Activated effector memory CD4-positive, alpha-beta T cell treated with anti-CD3 and anti-CD28 coated beads, Interleukin-2, amount 50 U/mL, for 16 hours (primary cell): ENCODE measurements around the gene BACH1.

ENCODE experiments used
- DNase-seq: peaks from one replicate; pipeline ENCODE4 v3.0.0-alpha.2; 2020

Gene BACH1

DNA sequence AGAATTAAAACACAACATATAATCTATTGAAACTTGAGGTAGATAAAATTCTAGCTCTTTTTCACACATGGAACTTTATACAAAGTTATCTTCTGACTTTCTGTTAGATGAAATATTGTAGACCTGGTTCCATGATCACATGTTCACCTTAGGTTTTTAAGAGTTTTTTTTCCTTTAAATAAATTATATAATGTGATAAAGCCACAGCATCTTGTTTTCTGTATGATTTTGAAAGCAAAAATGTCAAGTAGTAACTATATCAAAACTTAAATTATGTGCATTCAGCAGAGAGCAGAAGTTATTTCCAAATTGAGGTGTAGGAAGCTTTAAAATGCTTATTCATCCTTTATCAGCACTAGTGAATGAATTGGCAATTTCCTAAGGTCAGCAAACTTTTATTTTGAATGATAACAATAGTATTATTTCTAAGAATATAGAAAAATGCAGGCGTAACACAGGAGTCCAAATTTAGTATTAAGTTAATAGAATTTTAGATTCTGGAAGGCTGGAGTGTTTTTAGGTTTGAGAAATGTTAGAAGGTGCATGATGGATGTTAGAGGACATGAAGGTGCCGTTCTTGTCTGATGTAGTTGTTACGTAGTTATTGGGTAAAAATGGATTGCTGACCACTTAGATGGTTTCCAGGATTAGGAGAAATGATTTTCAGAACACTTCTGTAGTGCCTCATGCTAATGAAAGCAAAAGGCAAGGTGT, 17.5 kb downstream of the BACH1 start:
- no peak for DNase-seq

- DNase-seq, result no peak
Observed at GRCh38 chr21:29316806-29317205, 18.1 kb downstream of the BACH1 start.

- no peak for DNase-seq
Observed at GRCh38 chr21:29318354-29318753, 19.6 kb downstream of the BACH1 start.

DNA sequence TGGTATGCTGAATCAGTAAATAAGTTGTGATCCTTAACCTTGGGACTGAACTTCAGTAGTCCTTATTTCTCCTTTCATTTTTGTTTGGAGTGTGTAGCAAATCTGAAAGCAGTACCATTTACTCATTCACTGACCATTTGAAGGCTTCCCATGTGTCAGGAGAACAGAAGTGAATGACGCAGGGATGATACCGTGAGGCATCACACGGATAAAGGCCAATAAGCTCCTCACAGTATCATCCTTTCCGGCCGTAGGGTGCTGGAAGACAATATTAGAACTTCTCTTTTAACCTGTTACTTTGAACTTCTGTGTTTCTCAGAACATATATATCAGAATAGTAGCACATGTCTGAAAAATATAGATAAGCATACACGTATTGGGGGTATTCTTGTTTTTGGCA, 21.3 kb downstream of the BACH1 start:
- no peak for DNase-seq

GRCh38 chr21:29321217-29321616, 22.5 kb downstream of the BACH1 start:
- DNase-seq, result no peak

DNA sequence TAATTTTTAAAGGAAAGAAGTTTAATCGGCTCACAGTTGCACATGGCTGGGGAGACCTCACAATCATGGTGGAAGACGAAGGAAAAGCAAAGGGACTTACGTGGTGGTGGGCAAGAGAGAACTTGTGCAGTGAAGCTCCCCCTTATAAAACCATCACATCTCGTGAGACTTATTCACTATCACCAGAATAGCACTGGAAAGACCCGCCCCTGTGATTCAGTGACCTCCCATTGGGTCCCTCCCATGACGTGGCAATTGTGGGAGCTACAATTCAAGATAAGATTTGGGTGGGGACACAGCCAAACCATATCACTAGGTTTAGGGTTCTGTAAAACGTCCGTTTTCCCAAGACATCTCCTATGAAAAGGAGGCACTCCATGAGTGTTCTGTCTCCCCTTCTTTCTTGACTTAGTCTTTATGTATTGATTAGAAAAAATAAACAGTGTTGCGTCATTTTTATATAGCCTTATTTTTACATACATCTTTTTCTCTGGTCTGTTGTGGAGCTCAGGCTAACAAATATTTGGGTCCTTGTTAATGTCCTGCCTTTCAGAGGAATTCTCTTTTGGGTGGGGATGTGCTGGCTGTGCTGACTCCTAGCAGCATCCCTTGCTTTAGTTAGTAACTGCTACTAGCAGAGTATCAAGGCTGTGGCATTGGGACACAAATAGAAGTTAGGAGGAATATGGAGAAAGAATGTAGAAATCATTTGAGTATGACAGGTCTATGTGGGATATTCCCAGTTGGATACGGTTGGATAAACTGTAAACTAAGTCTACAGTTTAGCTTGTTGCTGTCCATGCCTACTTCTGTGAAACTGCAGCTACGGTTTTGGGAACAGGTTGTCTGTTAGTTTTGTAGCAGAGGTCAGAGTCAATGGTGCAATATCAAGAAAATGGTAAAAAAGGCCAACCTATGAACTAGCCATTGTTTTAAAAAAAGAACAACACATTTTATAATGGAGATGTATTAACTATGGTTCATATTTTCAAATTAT, 23.5 kb downstream of the BACH1 start:
- no peak for DNase-seq

- no peak for DNase-seq
Observed at GRCh38 chr21:29323189-29323588, 24.5 kb downstream of the BACH1 start.

GRCh38 chr21:29326914-29327554, 28.3 kb downstream of the BACH1 start:
- DNase-seq, result no peak

- DNase-seq, result no peak
Observed at GRCh38 chr21:29329406-29329805, 30.7 kb downstream of the BACH1 start.

GRCh38 chr21:29330797-29331196, 32.1 kb downstream of the BACH1 start:
- DNase-seq, result no peak

DNA sequence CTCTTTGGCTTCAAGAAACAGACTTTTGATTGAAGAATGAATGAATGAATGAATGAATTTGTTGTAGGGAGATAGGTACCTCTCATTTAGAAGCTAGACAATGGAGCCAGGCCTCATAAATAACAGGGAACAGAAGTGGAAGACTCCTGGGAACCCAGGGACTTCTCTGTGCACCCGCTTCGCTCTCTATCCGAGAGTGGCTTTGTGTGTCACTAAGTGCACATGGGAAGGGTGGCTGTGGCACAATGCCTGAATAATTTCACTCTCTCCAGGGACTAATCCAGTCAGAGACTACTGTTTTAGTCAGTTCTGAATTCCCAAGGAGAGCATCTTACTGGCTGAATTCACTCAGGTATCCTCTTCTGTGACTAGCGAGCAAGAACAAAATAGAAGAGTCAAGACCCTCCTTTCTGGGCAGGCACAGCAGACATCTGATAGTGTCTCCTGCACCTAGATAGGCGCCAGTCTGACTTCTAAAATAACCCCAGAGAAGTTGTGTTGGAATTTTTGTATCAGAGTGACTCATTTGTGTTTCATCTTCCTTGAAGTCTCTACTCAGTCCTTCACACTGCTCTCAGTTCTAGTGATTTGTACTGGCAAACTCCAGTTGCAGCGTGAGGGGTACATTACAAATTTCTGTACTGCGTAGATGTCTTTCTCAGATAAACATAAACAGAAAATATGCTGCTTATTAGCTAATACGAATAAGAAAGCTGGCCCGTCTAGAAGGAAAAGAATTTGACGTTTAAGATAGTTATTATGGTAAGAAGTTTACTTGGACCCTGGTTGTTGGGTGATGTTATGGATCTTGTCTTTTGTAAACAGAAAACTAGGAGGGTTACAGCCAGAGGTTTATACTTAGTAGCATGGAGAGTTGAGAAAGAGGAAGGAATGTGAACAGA, 34.0 kb downstream of the BACH1 start:
- no peak for DNase-seq

DNA sequence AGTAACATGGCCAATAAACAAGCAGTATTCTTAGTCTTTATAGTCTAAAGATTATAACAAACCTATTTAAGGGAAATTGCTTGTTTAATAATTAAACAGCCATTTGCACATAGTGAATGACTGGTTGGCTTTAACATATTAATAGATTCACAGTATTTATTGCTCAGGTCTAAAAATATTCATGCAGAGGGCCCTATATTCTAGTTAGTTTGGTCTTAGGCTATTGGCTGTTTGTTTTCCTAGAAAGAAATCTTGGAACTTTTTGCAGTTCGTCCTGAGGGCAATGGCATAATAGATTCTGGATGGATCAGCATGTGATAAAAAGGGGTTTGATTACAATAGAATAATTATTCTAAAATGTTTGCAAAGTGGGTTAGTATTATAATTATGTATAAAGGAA, 34.7 kb downstream of the BACH1 start:
- no peak for DNase-seq

GRCh38 chr21:29334717-29335428, 36.2 kb downstream of the BACH1 start:
- DNase-seq, result no peak

DNA sequence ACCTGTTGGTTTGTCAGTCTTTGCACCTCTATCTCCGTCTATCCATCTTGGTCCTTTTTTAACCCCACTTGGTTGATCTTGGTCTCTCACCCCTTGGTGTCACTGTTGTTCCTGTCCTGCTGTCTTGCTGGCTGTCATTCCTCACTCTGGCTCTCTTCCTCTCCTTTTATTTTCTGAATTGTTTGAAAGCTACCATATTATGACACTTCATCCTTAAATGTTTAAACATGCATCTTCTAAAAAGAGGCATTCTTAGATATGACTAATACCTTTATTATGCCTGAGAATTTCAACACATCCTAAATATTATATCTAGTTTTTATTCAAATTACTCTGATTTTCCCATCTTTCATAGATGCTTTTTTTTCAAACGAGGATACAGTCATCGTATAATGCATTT, 37.0 kb downstream of the BACH1 start:
- DNase-seq, result no peak

GRCh38 chr21:29338256-29338655, 39.5 kb downstream of the BACH1 start:
- no peak for DNase-seq

DNA sequence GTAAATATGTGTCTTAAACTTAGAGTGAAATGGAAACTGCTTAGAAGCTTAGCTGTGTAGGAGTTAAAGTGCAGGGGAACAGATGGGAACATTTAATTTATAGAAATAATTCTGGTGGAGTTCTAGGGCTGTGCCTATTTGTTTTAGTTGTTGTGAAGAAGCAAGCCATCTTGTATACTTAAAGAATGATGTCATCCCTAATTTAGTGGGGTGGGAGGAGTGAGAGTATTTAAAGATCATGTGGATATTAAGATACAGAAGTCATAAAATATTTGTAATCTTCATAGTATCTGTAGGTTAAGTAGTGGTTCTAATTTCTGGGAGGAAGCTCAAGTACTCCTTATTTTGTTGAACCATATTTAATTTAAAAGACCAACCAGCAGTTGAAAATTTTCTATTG, 41.5 kb downstream of the BACH1 start:
- no peak for DNase-seq

GRCh38 chr21:29342363-29342957, 43.7 kb downstream of the BACH1 start:
- DNase-seq, result peak; percentile 78

DNA sequence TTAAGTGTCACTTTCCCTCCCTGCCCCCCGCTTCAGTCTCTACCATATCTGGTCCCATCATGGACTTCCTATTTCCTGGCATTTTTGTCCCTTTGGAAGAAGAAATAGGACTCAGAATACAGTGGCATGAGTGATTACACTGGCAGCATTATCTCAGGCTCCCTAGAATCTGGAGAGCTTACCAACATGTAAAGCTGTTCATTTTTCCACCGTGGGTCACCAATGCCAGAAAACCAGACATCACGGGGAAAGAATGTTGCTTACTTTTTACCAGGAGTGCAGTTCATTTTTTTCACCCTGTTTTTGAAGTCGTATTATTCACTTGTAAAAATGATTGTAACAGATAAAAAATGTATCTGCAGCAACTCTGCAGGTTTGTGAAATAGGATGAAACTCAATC, 44.8 kb downstream of the BACH1 start:
- DNase-seq, result no peak

GRCh38 chr21:29346281-29346680, 47.6 kb downstream of the BACH1 start:
- DNase-seq, result no peak

GRCh38 chr21:29346771-29347170, 48.0 kb downstream of the BACH1 start:
- DNase-seq, result no peak

DNA sequence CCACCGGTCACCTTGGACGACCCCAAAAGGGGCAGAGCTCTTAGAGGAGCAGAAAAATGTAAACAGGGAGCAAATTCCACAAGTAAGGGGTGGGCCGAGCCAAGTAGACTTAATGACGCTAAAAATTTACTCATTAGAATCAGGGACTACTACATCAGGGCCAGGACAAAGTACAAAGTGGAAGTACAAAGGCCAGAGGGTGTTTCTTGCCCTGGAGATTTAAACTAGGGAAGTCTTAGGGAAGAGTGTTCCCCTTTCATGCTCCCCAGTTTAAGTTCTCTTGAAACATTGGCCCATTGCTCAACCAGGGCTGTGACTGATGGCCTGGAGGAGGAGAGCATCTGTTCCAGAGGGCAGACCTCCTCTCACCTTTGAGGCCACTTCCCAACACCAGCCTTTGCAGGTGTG, 48.6 kb downstream of the BACH1 start:
- no peak for DNase-seq
